GM19328 (cell line): Measurements from ENCODE around the gene MEX3B.

Experiments used
- ATAC-seq: cut with Tn5 transposase; IDR thresholded peaks from one replicate; pipeline ENCODE4 v1.9.1; 2021; ENCODE audit warnings: mild to moderate bottlenecking, moderate library complexity; ENCODE audit not compliant: unreplicated experiment

The MEX3B gene

GRCh38 chr15:82045892-82046665, at the start of gene MEX3B:
Gene MEX3B (minus strand): TSS chr15:82046018. CDS start chr15:82045705, 313 bp downstream.
- peak; percentile 68 for ATAC-seq

- ATAC-seq, result no peak
Observed at GRCh38 chr15:82093774-82094211, 48.0 kb upstream of the MEX3B start.

GRCh38 chr15:82093325-82093724, 47.5 kb upstream of the MEX3B start:
- ATAC-seq, result no peak

GRCh38 chr15:82091636-82092140, 45.9 kb upstream of the MEX3B start:
- no peak for ATAC-seq

- no peak for ATAC-seq
Observed at GRCh38 chr15:82086243-82086995, 40.6 kb upstream of the MEX3B start.

- no peak for ATAC-seq
Observed at GRCh38 chr15:82081914-82082762, 36.3 kb upstream of the MEX3B start.

GRCh38 chr15:82080774-82081173, 35.0 kb upstream of the MEX3B start:
- ATAC-seq, result no peak

GRCh38 chr15:82079736-82080135, 33.9 kb upstream of the MEX3B start:
- ATAC-seq, result no peak

- no peak for ATAC-seq
Observed at GRCh38 chr15:82074610-82075009, 28.8 kb upstream of the MEX3B start.

- ATAC-seq, result no peak
Observed at GRCh38 chr15:82072926-82073537, 27.2 kb upstream of the MEX3B start.

GRCh38 chr15:82066455-82066854, 20.6 kb upstream of the MEX3B start:
- ATAC-seq, result no peak

GRCh38 chr15:82064824-82065223, 19.0 kb upstream of the MEX3B start:
- no peak for ATAC-seq

GRCh38 chr15:82062479-82063454, 16.9 kb upstream of the MEX3B start:
- ATAC-seq, result no peak

- no peak for ATAC-seq
Observed at GRCh38 chr15:82060817-82061216, 15.0 kb upstream of the MEX3B start.

- no peak for ATAC-seq
Observed at GRCh38 chr15:82058517-82059204, 12.8 kb upstream of the MEX3B start.

GRCh38 chr15:82058026-82058425, 12.2 kb upstream of the MEX3B start:
- ATAC-seq, result no peak

- ATAC-seq, result no peak
Observed at GRCh38 chr15:82056958-82057823, 11.4 kb upstream of the MEX3B start.

GRCh38 chr15:82052751-82053150, 6.9 kb upstream of the MEX3B start:
- ATAC-seq, result no peak
